Stomach smooth muscle (tissue), 2 donors: ENCODE data around the gene CST5.
"Not testable (repeated sequence)": the region's sequence is repeated elsewhere in the genome, so short reads cannot be mapped to it uniquely, and the experiment has no call there.

Experiments used
- H3K27ac ChIP-seq: one replicate; pipeline ENCODE4 v1.7.0; 2013; ENCODE audit warnings: mild to moderate bottlenecking, low read length, inconsistent platforms
- H3K27me3 ChIP-seq, 2 donors: one replicate each; pipeline ENCODE4 v1.7.0; 2013; ENCODE audit warnings: low read length in 2 of 2; ENCODE audit not compliant: insufficient read depth in 2 of 2, control insufficient read depth in 1 of 2
- H3K36me3 ChIP-seq, 2 donors: one replicate each; pipeline ENCODE4 v1.7.0; 2013; ENCODE audit warnings: low read length in 2 of 2; ENCODE audit not compliant: control insufficient read depth in 2 of 2, insufficient read depth in 2 of 2
- H3K4me1 ChIP-seq: one replicate; pipeline ENCODE4 v1.7.0; 2013; ENCODE audit warnings: low read length; ENCODE audit not compliant: control insufficient read depth, insufficient read depth
- H3K4me3 ChIP-seq, 2 donors: one replicate each; pipeline ENCODE4 v1.7.0; 2013; ENCODE audit warnings: low read length in 2 of 2
- H3K9ac ChIP-seq, 2 donors: one replicate each; pipeline ENCODE4 v1.7.0; 2013; ENCODE audit warnings: low read length in 2 of 2, mild to moderate bottlenecking in 1 of 2
- H3K9me3 ChIP-seq, 2 donors: one replicate each; pipeline ENCODE4 v1.7.0; 2013; ENCODE audit warnings: low read length in 2 of 2; ENCODE audit not compliant: control insufficient read depth in 2 of 2
- donor health status: healthy.
- donor health status: Pancreatic carcinoma.

The CST5 gene

DNA sequence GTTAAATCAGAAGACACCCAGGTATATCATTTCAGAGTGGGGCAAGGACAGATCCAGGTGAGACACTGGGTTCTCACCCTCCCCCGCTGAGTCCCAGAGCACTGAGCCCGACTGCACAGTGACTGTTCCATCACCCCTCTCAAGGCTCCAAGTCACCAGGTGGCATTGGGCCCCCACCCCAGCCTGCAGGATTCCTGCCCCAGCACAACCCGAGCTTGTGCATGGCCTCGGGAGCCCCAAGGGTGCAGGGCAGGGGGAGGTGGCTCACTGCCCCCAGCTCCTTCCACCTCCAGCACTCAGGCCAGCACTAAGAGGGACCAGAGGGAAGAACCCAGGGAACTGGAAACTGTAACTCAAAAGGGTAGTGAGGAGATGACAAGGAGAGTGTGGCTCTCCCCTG, 39.3 kb upstream of the CST5 start:
- Histone ChIP-seq H3K9me3 (peaks cover 0 to 2% of the 10 kb centered on the region in 2 donors), H3K36me3 (no peaks in the 10 kb centered on the region), H3K9ac (no peak overlapping the region), H3K4me3 (no peak overlapping the region), H3K27me3 (no peaks in the 10 kb centered on the region), H3K27ac (no peak overlapping the region), H3K4me1 (peaks cover 15% of the 10 kb centered on the region)

DNA sequence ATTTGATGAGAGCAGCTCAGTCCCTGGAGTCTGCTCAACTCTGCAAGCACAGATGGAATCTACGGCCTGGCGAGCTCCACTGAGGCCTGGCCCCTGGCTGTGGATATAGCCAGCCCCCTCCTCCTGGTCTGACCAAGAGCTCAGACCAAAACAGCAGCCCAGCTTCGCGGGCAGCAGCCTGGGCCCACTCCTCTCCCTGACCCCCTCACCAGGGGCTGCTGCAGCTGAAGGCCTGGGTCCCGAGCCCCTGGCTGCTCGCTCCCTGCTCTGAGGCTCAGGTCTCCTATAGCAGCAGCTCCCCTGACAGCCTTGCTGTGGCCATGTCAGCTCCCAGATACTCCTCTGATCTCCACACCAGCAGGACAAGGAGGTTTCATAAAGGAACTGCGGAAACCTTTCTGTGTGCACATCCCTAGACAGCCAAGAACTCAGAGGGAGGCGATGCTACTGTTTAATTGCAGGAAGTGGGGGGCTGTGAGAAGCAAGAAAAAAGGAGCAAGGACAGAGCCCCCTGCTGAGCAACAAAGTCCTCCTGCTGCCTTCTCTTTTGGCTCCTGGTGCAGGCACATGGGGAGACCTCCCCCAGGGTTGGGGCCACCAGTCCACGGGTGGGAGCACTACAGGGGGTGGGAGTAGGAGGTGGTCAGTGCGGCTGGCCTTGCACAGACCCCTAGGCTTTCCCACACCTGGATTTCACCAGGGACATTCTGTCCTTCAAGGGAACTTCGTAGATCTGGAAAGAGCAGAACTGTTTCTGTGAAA, 38.7 kb upstream of the CST5 start:
- Histone ChIP-seq H3K27me3 (no peaks in the 10 kb centered on the region), H3K4me1 (peaks cover 15% of the 10 kb centered on the region), H3K36me3 (no peaks in the 10 kb centered on the region), H3K27ac (no peak overlapping the region), H3K4me3 (no peak overlapping the region), H3K9me3 (peaks cover 0 to 5% of the 10 kb centered on the region in 2 donors), H3K9ac (no peak overlapping the region)

DNA sequence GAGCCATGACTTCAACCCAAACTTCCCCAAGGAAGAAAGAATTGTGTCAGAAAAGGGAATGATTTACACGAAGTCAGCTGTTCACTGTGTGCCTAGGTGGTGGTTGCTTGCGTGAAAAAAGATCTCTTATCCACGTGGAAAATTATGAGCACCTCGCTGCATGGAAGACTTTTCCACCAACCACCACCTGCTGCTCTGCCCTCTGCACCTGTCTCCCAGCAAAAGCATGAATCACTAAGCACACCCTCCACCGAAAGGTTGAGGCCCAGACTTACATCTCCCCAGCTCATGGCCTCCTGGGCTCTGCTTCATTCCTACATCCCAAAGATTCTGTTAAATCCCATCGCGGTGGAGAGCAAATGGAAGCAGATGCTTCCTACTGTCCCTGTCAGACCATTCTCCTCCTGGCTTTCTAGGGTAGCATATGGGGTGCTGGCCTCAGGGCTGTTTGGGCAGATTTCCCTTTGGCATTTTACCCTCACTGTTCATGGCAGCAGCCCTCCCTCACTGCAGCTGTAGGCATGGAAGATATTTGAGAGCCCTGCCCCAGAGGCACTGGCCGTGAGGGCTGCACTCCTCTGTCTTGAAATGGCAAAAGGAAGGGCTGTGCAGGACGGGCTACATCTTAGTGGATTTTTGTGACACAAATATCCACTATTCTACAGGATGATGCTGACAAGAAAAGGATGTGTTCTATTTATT, 37.6 kb upstream of the CST5 start:
- Histone ChIP-seq H3K27ac (no peak overlapping the region), H3K9ac (no peak overlapping the region), H3K4me3 (no peak overlapping the region), H3K36me3 (no peaks in the 10 kb centered on the region), H3K4me1 (peaks cover 15% of the 10 kb centered on the region), H3K9me3 (peaks cover 0 to 5% of the 10 kb centered on the region in 2 donors), H3K27me3 (no peaks in the 10 kb centered on the region)

GRCh38 chr20:23915844-23916243, 36.3 kb upstream of the CST5 start:
- Histone ChIP-seq H3K9me3 (peaks cover 0 to 5% of the 10 kb centered on the region in 2 donors), H3K27ac (no peak overlapping the region), H3K36me3 (no peaks in the 10 kb centered on the region), H3K9ac (no peak overlapping the region), H3K27me3 (no peaks in the 10 kb centered on the region), H3K4me1 (peaks cover 10% of the 10 kb centered on the region), H3K4me3 (no peak overlapping the region)

DNA sequence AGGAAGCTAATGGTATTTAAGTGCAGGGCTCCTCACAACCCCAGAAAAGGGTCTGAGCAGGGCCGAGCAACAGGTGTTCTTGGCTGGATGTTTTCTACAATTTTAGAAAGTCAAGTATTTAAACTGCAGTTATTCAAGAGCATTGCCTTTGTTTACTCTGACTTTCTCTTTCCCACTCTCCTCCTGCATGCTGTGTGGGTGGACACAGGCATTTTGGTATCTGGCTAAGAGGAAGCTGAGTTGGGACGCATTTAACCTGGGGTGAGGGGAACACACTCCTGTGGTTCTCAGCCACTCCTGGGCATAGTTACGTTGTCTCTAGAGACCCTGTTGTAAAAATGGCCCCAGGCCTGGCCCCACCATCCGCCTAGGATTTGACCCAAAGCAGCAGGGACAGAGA, 34.9 kb upstream of the CST5 start:
- not testable (repeated sequence) for H3K9ac ChIP-seq, H3K27ac ChIP-seq, H3K9me3 ChIP-seq, H3K4me3 ChIP-seq, H3K36me3 ChIP-seq, H3K27me3 ChIP-seq, H3K4me1 ChIP-seq

- Histone ChIP-seq H3K9ac (no peak overlapping the region), H3K4me1 (no peaks in the 10 kb centered on the region), H3K27me3 (peaks cover 0 to 6% of the 10 kb centered on the region in 2 donors), H3K4me3 (no peak overlapping the region), H3K9me3 (peaks cover 4 to 8% of the 10 kb centered on the region in 2 donors), H3K36me3 (no peaks in the 10 kb centered on the region), H3K27ac (no peak overlapping the region)
Measured at GRCh38 chr20:23910210-23910609, 30.7 kb upstream of the CST5 start.

DNA sequence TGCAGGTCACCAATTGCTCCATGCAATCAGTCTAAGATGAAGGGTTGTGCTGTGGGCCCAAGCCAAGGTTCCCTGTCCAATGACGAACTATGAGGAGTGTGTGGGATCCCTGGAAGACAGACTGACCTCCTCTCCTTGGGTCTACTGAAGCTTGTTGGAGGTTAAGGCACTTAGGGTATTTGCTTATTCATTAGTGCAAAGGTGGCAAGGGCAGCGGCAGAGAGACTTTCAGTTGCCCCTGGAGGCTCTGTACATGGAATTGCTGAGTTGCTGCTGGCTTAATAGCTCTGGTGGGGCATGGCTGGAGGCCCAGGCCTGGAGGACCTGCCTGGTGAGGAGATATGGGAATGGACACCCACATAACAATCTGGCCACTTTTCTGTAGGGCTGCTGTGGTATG, 29.8 kb upstream of the CST5 start:
- H3K9me3 ChIP-seq = peaks cover 4 to 8% of the 10 kb centered on the region in 2 donors
- peaks cover 0 to 6% of the 10 kb centered on the region in 2 donors for H3K27me3 ChIP-seq
- no peaks in the 10 kb centered on the region for H3K4me1 ChIP-seq
- H3K36me3 ChIP-seq = no peaks in the 10 kb centered on the region
- H3K4me3 ChIP-seq = no peak overlapping the region
- H3K27ac ChIP-seq = no peak overlapping the region
- no peak overlapping the region for H3K9ac ChIP-seq

DNA sequence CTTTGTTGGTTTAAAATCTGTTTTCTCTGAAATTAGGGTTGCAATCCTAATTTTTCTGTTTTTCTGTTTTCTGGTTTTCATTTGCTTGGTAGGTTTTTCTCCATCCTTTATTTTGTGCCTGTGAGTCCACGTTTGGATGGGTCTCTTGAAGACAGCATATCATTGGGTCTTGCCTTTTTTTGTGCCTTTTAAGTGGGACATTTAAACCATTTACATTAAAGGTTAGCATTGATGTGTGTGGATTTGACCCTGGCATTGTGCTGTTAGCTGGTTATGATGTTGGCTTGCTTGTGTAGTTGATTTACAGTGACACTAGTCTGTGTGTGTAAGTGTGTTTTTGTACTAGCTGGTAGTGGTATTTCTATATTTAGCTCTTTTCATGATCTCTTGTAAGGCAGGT, 28.0 kb upstream of the CST5 start:
- H3K36me3 ChIP-seq = no peaks in the 10 kb centered on the region
- no peak overlapping the region for H3K27ac ChIP-seq
- H3K9me3 ChIP-seq = peaks cover 5 to 12% of the 10 kb centered on the region in 2 donors
- no peak overlapping the region for H3K9ac ChIP-seq
- peaks cover 0 to 6% of the 10 kb centered on the region in 2 donors for H3K27me3 ChIP-seq
- no peak overlapping the region for H3K4me3 ChIP-seq
- H3K4me1 ChIP-seq = no peaks in the 10 kb centered on the region

GRCh38 chr20:23902396-23902795, 22.8 kb upstream of the CST5 start:
- H3K4me1 ChIP-seq, H3K27me3 ChIP-seq, H3K36me3 ChIP-seq, H3K27ac ChIP-seq, H3K9ac ChIP-seq, H3K9me3 ChIP-seq, H3K4me3 ChIP-seq: not testable (repeated sequence)

DNA sequence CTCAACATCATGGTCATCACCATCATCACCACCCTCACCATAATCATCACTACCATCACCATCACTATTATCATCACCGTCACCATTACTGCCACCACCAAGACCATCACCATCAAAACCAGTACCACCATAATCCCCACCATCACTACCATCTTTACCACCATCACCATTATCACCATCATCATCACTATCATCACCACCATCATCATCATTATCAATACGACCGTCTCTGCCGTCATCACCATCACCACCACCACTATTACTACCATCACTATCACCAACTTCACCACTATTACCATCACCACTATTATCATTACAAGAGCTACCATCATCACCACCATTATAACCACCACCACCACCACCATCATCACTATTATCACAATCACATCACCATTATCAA, 11.3 kb upstream of the CST5 start:
- H3K4me3 ChIP-seq, H3K27me3 ChIP-seq, H3K36me3 ChIP-seq, H3K9ac ChIP-seq, H3K4me1 ChIP-seq, H3K9me3 ChIP-seq, H3K27ac ChIP-seq: not testable (repeated sequence)

- no peak overlapping the region for H3K27ac ChIP-seq
- H3K4me1 ChIP-seq = no peaks in the 10 kb centered on the region
- H3K36me3 ChIP-seq = no peaks in the 10 kb centered on the region
- peaks cover 0 to 4% of the 10 kb centered on the region in 2 donors for H3K9me3 ChIP-seq
- H3K9ac ChIP-seq = no peak overlapping the region
- no peak overlapping the region for H3K4me3 ChIP-seq
- H3K27me3 ChIP-seq = no peaks in the 10 kb centered on the region
Measured at GRCh38 chr20:23889775-23890187, 10.2 kb upstream of the CST5 start.
